HG03354 (cell line): ENCODE results near the gene KDM4B.
"Not testable (repeated sequence)": the region's sequence is repeated elsewhere in the genome, so short reads cannot be mapped to it uniquely, and the experiment has no call there.

Experiments used
- ATAC-seq: cut with Tn5 transposase; IDR thresholded peaks from one replicate; pipeline ENCODE4 v1.9.1; 2021; ENCODE audit warnings: mild to moderate bottlenecking; ENCODE audit not compliant: unreplicated experiment, poor library complexity, severe bottlenecking

Gene KDM4B

GRCh38 chr19:5178841-5179240 lies 209.9 kb downstream of the KDM4B start:
- no peak for ATAC-seq

GRCh38 chr19:5179256-5179655 lies 210.3 kb downstream of the KDM4B start:
- ATAC-seq = no peak

DNA sequence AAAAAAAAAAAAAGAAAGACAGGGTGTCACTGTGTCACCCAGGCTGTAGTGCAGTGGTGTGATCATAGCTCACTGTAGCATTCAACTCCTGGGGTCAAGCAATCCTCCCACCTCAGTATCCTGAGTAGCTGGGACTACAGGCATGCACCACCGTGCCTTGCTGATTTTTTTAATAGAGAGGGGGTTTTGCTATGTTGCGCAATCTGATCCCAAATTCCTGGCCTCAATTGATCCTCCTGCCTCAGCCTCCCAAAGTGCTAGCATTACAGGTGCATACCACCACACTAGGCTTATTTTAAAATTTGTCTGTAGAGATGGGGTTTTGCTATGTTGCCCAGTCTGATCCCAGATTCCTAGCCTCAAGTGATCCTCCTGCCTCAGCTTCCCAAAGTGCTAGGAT lies 212.4 kb downstream of the KDM4B start:
- no peak for ATAC-seq

- ATAC-seq = no peak
These were observed 213.8 kb downstream of the KDM4B start for GRCh38 chr19:5182751-5183150.

GRCh38 chr19:5183616-5184015 lies 214.7 kb downstream of the KDM4B start:
- no peak for ATAC-seq

GRCh38 chr19:5184930-5185329 lies 216.0 kb downstream of the KDM4B start:
- no peak for ATAC-seq

- no peak for ATAC-seq
These were observed 217.6 kb downstream of the KDM4B start for GRCh38 chr19:5186293-5187050.

DNA sequence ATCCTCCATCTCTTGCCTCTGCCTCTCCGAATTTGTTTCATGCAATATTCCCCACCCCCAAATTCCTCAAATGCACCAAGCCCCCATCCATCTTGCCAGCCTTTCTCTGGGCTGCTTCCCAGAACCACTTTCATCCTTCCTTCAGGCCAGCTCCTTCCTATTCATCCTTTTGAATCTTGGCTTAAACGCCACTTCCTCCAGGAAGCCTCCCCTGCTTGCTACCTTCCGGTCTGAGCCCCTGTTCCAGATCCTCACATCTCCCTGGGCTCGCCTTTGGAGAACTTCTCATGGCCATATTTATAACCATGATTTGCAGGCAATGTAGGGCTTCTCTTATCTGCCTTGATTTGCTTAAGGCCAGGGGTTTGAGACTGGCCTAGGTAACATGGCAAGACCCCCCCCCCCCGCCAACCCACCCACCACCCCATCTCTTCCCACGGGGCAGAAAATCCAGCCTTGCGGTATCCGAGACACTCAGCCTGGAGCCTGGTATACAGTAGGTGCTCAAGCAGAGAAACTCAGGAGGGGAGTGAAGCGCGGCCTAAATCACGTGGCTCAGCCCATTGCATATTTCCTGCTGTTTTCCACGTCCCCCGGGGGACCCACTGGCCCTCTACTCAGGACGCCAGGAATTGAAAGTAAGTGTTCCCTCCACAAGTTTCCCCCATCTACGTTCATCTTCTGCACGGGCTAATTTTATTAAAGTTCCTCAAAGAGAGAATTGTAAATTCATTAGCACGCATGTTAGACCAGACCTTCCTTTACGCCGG lies 219.8 kb downstream of the KDM4B start:
- ATAC-seq = no peak

- ATAC-seq = no peak
These were observed 220.3 kb downstream of the KDM4B start for GRCh38 chr19:5189318-5189607.

DNA sequence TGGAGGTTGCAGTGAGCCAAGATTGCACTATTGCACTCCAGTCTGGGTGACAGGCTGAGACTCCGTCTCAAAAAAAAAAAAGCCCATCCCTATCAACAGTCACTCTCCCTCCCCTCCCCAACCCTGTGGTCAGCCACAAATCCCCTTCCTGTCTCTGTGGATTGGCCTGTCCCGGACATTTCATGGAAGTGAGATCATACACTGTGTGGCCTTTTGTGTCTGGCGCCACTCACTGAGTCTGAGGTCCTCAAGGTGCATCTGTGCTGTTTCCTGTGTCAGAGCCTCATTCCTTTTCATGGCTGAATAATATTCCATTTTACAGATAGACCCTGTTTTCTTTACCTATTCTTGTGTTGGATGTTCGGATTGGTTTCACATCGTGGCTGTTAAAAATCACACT lies 222.2 kb downstream of the KDM4B start:
- ATAC-seq = no peak

DNA sequence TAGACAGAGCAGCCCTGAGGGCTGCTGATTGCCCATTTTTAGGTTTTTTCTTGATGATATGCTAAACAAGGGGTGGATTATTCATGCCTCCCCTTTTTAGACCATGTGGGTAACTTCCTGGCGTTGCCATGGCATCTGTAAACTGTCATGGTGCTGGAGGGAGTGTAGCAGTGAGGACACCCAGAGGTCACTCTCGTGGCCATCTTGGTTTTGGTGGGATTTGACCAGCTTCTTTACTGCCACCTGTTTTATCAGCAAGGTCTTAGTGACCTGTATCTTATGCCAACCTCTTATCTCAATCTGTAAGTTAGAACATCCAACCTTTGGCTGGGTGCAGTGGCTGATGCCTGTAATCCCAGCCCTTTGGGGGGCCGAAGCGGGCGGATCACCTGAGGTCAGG lies 223.7 kb downstream of the KDM4B start:
- no peak for ATAC-seq

GRCh38 chr19:5193192-5193591 lies 224.3 kb downstream of the KDM4B start:
- ATAC-seq = no peak

GRCh38 chr19:5194641-5195040 lies 225.7 kb downstream of the KDM4B start:
- no peak for ATAC-seq

DNA sequence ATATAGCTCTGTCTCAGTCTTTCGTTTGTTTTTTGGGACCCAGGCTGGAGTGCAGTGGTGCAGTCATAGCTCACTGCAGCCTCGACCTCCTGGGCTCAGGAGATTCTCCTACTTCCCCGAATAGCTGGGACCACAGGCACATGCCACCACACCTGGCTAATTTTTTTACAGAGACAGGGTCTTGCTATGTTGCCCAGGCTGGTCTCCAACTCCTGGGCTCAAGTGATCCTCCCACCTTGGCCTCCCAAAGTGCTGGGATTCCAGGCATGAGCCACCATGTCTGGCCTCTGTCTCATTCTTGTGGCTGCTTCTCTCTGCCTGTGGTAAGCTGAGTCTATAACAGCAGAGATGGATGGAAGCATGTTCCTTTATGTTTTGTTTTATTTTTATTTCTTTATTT lies 226.7 kb downstream of the KDM4B start:
- ATAC-seq = not testable (repeated sequence)

GRCh38 chr19:5196832-5197231 lies 227.9 kb downstream of the KDM4B start:
- no peak for ATAC-seq

GRCh38 chr19:5200844-5201243 lies 231.9 kb downstream of the KDM4B start:
- ATAC-seq = no peak

GRCh38 chr19:5202553-5202952 lies 233.6 kb downstream of the KDM4B start:
- no peak for ATAC-seq
